Measurements from ENCODE around the gene MYH13.

The MYH13 gene

DNA sequence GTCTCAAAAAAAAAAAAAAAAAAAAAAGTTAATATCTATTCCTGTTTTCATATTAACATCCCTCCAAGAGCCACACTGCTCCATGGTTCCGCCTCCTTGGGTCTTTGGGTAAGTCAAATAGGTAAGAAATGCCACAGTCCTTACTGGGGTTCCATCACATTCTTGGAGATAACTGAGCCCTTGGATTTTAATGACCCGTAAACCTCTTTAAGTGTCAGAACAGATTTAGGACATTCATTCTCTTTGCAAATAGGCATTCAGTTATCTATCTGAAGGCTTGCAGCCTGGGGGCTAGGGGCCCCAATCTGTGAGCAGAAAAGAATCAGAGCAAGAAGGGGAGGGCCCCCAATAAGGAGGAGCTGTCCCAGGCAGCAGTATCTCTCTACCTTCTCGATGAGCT is 28.0 kb downstream of the MYH13 start:
- DNase-seq (ENCODE audit: low read depth, low spot score): no peak

DNA sequence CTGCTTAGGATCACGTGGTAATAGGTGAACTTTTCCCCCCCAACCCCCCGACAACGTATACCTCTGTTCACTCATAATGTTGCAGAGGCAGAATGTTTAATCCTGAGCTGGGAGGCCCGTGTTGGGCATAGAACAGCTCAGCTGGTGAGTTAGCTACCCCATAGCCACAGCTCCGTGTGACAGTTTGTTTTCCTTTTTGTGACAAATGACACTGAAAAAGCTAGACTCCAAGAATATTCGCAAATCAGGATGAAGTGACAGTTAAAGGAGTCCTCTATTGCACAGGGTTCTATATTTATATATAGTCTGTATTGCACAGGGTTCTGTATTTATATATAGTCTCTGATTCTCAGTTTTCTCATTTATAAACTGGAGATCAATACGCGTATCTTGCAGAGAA is 33.8 kb downstream of the MYH13 start:
- DNase-seq (ENCODE audit: low read depth, low spot score): no peak

DNA sequence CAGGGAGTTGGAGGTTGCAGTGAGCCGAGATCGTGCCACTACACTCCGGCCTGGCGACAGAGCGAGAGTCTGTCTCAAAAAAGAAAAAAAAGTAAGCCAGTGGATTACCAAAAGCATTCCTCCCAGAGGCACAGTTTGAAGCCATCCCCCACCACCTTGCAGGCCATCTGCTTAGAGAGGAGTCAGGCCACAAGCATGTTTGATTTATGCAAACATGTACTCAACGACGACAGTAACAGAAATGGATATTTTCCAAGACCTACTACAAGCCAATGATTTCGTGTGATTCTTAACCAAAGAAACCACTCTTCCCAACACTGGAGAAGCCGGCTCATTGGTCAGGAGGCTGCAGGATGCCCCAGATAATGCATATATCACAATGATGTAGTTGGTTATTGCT is 34.8 kb downstream of the MYH13 start:
- DNase-seq (ENCODE audit: low read depth, low spot score): no peak

DNA sequence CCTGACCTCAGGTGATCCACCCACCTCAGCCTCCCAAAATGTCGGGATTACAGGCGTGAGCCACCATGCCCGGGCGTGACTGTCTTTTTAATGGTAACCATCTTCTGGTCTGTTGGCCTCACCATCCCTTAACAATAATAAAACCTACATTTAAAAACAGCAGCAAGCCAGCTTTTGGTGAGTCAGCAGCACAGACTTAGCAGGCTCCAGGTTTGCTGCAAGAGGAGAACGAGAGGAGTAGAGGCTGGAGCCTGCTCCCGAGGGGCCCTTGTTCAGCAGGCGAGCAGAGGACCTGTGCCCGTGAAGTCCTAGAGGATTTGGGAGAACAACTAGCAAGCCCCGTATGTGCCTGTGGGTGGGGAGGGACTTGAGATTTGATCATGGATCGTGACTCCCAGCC is 35.7 kb downstream of the MYH13 start:
- no peak for DNase-seq (ENCODE audit: low read depth, low spot score)

DNA sequence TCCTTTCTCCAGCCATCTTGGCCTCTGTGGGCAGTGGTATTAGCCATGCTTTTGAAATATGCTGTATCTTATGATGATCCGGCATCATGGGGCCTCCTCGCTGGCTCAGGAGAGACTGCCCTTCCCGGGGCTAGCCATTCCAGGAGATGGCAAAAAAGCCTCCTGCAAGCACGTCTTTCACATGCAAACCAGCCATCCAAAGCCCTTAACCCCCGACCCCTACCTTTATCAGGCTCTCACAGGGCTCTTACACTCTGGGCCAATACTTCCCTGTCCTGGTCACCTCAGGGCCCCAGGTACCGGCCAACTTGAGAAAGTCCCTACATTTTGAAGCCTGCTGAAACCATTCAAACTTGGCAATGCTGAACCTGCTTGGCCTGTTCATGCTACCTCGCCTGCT is 36.4 kb downstream of the MYH13 start:
- no peak for DNase-seq (ENCODE audit: low read depth, low spot score)

DNA sequence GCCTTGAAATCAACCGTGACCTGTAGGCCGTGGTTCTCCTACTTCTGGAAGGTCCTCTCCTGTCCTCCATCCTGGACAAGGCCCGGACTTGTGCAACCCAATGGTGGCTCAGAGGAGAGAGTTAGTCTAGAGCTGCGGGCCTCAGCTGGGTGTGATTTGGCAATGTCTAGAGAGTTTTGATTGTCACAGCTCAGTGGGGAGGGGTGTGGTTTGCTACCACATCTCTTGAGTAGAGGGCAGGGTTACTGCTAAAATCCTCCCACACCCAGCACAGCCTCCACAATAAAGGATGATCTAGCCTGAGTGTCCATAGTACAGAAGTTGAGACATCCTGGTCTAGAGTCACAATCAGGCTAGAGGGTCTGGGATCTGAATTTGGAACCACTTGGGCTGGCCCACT is 40.3 kb downstream of the MYH13 start:
- DNase-seq (ENCODE audit: low read depth, low spot score): no peak

DNA sequence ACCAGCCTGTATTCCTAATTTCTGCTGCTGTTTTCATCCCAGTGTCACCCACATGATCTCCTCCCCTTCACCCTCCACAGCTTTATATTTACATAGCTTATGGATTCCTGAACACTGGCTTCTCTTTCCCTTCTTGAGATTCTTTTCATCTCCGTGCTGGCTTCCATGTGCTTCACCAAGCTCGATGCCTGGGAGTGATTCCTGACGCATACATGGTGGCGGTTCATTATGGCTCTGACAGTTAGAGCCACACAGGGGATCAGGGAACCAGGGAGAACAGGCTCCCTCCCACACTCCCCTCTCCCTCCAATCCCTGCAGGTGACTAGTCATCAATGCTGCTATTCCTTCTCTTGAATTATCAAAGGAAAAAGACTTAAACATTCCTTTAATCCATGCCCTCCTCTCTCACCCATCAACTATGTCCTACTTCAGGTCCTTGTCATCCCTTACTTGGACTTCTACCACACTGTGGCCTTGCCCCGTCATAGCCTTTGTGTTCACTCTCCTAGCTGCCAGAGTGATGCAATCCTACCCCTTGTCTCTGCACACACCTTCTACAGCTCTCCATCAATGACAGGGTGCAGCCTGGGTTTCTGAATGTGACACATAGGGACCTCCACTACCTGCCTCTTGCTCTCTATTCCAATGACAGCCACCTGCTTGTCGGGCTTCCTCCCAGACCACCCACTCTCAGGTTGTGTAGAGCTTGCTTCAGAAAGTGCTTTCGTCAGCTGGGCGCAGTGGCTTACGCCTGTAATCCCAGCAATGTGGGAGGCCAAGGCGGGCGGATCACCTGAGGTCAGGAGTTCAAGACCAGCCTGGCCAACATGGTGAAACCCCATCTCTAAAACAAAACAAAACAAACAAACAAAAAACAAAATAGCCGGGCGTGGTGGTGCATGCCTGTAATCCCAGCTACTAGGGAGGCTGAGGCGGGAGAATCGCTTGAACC is 43.6 kb downstream of the MYH13 start:
- DNase-seq (ENCODE audit: low read depth, low spot score): no peak

DNA sequence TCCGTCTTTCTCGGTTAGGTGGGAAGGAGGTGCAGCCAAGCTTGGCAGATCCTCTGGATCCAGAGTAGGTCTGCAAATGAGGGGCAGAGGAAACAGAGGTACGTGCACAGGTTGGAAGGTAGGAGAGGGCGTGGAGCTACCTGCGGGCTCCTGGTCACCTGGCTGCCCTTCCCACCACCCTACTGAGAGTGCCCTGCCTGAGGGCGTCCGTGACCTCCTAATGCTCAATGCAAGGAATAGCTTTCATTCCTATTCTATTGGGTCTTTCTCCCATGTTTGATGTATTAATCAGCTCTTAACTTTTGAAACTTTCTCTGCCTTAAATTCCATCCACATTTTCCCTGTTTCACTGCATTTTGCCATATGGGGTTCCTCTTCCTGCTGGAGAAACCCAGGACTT is 44.6 kb downstream of the MYH13 start:
- DNase-seq (ENCODE audit: low read depth, low spot score): no peak

DNA sequence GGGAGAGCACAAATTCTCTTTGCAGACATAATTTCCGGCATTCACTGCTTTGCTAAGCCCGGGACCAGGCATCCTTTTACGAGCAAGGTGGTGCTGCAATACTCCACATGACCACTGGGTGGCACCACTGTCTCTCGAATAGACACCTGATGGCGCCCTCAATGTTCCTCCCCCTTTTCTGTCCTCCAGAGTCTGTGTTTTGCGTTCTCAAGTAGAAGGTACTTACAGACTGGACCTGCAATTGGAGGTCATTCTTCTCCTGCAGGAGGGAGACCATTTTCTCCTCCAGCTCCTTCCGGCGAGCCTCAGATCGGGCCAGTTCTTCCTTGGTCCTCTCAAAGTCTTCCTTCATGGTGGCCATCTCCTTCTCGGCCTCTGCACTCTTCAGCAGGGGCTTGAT is 45.2 kb downstream of the MYH13 start:
- DNase-seq (ENCODE audit: low read depth, low spot score): peak; percentile 80

DNA sequence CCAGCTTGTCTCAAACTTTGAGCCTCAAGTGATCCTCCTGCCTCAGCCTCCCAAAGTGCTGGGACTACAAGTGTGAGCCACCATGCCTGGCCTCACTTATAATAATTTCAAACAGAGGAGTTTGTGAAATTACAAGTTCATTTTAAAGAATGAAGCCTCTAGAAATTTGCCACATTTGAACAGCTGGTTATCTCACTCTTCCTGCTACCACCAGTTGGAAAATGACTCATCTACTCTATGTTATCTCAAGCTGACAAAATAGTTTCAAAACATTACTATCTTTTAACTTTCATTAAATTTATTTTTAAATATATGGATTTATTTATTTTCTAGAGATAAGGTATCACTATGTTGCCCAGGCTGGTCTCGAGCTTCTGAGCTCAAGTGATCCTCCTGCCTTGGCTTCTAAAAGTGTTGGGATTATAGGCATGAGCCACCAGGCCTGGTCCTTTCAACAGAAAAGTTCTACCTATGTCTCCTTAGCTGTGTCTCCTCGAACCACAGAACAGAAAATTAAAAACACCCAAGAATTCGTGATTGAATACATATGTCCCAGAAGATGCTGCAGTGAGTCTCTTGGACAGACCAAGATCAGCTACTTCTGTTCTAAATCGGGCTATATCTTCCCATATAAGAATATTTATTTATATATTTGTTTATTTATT is 47.6 kb downstream of the MYH13 start:
- no peak for DNase-seq (ENCODE audit: low read depth, low spot score)

DNA sequence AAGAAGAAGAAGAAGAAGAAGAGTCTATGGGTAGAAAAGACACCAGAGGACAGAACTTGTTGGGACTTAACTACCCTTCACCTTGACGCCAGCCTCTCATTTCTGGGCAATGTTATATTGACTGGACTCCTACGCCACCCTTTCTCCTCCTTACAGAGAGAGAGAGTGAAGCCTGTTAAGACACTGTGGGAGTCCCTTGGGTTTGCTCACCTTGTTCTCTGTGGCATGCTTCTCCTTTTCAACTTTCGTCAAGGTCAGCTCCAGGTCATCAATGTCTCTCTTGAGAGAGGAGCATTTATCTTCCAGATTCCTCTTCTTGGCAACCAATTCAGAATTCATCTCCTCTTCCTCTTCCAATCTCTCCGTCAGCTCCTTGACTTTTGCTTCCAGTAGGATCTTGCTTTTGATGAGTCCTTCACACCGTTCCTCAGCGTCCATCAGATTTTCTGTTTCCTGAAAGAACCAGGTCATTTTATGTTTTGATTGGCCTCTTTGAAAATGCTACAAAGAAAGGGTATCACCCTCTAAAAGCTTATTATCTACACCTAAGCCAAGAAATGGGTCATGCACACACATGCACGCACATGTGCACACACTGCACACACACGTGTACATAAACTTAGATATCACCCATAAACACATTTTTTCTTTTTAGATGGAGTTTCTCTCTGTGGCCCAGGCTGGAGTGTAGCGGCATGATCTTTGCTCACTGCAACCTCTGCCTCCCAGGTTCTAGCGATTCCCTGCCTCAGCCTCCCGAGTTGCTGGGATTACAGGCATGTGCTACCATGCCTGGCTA is 48.8 kb downstream of the MYH13 start:
- no peak for DNase-seq (ENCODE audit: low read depth, low spot score)

DNA sequence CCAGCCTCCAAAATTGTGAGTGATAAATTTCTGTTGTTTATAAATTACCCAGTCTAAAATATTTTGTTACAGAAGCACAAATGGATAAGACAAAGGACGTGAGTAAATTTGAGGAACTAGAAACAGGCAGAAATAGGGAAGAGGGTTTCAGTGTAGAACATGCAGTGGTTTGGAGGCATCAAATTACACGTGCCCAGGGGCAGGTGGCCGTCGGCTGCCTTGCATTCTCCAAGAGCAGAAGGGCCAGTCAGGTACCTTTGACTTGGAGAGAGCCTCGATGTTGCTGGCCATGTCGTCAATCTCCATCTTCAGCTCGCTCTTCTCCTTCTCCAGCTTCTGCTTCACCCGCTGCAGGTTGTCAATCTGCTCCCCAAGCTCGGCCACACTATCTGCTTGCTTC is 54.3 kb downstream of the MYH13 start:
- no peak for DNase-seq (ENCODE audit: low read depth, low spot score)

DNA sequence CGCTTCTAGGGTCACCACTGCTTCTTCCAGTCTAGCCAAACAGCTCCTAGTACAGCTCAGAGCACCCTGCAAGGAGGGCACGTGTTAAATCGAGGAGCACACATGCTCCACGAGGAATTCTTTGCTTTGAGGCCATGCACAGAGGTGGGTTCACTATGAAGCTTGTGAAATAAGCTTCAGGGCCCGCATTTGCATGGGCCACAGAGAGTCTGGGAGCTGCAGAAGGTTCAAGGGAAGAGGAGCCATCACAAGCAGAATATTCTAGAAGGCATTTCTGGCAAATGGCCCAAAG is 55.3 kb downstream of the MYH13 start:
- no peak for DNase-seq (ENCODE audit: low read depth, low spot score)

DNA sequence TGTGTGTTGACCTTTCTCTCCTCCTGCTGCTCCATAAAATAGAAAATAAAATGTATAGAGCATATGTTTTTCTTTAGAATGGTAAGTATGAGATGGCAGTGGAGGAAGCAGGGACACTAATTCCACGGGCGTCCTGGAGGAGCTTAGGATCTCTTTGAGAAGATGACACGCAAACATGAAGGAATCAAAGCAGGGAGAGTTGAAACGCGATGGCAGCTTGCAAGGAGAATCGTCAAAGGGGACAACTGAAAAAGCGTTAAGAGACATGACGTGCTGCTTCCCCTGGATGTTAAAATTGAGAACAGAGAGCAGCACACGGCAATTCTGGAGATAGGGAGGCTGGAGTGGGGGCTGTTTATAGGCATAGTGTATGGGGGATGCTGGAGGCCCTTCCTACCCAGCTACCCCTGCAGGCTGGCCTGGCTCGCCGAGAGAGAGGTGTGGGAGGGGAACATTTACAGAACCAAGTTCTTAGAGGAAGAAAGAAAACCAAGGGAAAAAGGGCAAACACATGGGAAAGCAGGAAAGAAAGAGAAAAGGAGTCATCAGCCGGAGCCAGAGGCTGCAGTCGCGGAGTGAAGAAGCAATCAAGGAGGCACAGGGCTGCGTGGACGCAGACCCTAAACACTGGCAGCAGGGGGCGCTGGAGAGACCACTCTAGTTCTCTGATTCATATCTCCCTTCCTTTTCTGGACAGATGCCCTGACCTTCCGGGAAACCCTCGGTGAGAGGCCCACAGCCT is 55.8 kb downstream of the MYH13 start:
- peak; percentile 28 for DNase-seq (ENCODE audit: low read depth, low spot score)

DNA sequence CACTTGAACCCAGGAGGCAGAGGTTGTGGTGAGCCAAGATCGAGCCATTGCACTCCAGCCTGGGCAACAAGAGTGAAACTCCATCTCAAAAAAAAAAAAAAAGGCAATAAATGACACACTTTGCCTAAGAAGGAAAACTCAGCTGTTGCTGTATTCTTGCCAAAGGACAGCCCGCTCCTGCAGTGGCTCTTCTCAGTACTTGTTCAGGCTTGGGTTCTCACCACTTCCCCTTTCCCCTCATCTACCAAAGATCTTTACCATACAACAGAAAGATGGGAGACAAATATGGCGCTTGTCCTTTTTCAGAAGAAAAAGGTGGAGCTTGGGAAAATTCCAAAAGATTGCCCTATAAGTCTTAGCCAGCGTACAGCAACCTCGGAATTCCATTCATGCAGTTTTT is 58.5 kb downstream of the MYH13 start:
- DNase-seq (ENCODE audit: low read depth, low spot score): no peak

DNA sequence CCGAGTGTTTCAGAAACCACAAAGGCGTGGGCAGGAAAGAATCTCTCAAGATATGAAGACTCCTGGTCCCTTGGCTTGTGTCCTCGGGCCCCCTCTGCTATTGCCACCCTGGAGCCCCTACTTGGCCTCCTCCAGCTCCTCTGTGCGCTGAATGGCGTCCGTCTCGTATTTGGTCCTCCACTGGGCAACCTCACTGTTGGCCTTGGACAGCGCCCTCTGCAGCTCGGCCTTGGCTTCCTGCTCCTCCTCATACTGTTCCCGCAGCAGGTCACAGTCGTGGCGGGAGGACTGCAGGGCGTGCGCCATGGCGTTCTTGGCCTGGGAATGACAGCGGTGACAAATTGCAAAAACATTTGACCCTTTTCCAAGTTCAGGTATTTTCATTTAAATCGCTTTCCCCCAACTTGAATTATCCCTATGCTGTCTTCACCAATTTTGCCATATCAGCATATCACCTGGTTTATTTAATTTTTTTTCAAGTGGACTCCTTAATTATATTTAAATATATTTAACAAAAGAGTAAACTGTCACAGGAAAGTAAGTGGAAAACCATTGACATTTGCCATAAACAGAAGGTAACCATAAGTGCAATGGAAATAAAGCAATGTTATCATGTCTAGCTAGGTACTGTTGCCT is 59.7 kb downstream of the MYH13 start:
- no peak for DNase-seq (ENCODE audit: low read depth, low spot score)

DNA sequence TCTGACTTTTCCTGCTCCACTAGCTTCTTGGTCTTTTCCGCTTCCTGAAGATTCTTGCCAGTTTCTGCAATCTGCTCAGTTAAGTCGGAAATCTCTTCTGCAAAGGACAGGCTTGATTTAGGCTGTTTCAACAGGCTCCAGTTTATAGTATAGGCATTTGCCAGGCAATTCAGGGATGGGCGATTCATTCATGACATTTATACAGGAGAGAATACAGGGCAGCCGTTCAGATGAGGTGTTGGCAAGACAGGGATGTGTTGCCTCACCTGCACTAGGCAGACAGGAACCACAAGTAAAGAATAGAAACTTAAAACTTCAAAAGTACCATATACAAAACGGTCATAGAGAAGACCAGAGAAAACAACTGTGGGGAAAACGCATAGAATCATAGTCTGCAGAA is 61.7 kb downstream of the MYH13 start:
- DNase-seq (ENCODE audit: low read depth, low spot score): no peak

DNA sequence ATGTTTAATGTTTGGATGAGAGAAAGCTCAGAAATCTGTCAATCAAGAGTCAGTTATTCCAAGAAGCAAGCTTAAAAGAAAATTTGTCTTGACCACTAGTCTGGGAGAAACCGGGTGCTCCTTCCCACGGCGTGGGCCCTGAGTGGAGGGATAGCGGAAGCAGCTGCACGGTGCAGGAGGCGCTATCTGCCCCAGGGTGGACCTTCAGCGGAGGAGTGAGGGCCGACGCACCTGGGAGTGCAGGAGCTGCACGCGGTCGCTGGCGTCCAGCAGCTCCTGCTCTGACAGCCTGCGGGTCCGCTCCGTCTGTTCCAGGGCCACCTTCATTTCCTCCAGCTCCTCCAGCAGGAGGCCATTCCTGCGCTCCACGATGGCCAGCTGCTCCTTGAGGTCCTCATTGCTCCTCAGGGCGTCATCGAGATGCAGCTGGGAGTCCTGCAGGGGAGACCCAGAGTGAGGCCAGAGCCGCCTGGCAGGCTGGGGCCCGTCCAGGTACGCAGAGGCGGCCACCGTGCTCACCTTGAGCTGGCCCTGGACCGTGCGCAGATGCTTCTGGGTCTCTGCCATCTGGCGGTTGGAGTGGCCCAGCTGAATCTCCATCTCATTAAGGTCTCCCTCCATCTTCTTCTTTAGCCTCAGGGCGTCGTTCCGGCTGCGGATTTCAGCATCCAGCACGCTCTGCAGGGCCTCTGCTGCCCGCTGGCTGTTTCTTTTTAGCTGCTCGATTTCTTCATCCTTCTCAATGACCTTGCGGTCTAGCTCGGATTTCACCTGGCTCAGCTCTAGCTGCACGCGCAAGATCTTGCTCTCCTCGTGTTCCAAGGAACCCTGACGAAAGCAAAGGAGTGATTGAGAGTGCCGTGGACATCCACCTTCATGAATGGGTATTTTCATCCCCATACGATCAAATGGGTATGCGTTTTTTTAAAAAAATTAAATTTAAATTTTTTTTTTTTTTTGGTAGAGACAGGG is 63.5 kb downstream of the MYH13 start:
- no peak for DNase-seq (ENCODE audit: low read depth, low spot score)

DNA sequence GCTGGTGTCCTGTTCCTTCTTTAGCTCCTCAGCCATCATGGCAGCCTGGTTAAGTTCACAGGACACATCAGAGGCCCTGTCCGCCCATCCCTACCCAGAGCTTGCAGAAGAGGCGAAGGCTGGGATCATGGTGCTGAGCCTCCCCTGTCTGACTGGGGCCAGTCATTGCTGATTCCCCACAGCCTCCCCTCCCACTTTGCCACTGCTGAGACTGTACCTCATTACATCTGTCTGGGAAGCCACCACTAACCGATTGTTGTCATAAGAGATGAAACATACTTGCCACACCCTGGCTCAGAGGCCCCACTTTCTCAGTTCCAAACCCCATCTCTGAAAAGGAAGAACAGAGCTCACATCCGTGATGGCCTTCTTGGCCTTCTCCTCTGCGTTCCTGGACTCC is 66.2 kb downstream of the MYH13 start:
- DNase-seq (ENCODE audit: low read depth, low spot score): no peak

DNA sequence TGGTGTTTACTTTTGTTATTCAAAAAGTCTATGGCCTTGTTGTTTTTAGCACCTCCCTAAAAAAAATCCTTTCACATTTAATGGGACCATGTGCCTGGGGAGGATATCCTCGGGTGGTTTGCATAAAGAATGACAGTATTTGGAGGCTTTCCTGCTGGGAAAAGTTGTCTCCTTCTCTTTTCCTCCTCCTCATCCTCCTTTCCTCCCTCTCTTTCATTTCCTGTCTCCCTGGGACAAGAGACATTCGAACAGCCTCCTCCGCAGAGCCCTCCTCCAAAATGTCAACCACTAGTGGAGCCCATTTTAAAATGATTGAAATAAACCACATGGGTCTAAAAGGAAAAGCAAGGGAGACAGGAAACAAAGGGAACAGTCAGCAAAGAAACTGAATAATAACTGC is 67.4 kb downstream of the MYH13 start:
- DNase-seq (ENCODE audit: low read depth, low spot score): no peak

Data from astrocyte of the hippocampus (primary cell).